ENCODE data around the gene LAMA1. TPM values are rescaled to one million over a fixed set of nuclear protein-coding genes. Genes with fewer than 3 reads are reported as not detected.

LAMA1 gene
- total and polyA plus RNA-seq, 10 of the 15 experiments (the other 5 are each of a cell fraction or from before 2014, with no cell fraction given), result under 0.01 to 1.9 (median 0.06) TPM; not detected in 6

GRCh38 chr18:6975084-6975483 is 142.5 kb downstream of the LAMA1 start (continued):
- TF ChIP-seq GATAD2B (conservative IDR thresholded peaks at IDR 0.05; ENCODE audit: low read depth) (no peak), SPI1 (IDR thresholded peaks at IDR 0.05; ENCODE audit: borderline replicate concordance, insufficient read depth, low read depth, low read length) (no peak)
- TF ChIP-seq, protein P1, sequence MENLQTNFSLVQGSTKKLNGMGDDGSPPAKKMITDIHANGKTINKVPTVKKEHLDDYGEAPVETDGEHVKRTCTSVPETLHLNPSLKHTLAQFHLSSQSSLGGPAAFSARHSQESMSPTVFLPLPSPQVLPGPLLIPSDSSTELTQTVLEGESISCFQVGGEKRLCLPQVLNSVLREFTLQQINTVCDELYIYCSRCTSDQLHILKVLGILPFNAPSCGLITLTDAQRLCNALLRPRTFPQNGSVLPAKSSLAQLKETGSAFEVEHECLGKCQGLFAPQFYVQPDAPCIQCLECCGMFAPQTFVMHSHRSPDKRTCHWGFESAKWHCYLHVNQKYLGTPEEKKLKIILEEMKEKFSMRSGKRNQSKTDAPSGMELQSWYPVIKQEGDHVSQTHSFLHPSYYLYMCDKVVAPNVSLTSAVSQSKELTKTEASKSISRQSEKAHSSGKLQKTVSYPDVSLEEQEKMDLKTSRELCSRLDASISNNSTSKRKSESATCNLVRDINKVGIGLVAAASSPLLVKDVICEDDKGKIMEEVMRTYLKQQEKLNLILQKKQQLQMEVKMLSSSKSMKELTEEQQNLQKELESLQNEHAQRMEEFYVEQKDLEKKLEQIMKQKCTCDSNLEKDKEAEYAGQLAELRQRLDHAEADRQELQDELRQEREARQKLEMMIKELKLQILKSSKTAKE (IDR thresholded peaks at IDR 0.05; ENCODE audit: low read depth, poor library complexity, severe bottlenecking), result no peak
- TF ChIP-seq, protein P2, sequence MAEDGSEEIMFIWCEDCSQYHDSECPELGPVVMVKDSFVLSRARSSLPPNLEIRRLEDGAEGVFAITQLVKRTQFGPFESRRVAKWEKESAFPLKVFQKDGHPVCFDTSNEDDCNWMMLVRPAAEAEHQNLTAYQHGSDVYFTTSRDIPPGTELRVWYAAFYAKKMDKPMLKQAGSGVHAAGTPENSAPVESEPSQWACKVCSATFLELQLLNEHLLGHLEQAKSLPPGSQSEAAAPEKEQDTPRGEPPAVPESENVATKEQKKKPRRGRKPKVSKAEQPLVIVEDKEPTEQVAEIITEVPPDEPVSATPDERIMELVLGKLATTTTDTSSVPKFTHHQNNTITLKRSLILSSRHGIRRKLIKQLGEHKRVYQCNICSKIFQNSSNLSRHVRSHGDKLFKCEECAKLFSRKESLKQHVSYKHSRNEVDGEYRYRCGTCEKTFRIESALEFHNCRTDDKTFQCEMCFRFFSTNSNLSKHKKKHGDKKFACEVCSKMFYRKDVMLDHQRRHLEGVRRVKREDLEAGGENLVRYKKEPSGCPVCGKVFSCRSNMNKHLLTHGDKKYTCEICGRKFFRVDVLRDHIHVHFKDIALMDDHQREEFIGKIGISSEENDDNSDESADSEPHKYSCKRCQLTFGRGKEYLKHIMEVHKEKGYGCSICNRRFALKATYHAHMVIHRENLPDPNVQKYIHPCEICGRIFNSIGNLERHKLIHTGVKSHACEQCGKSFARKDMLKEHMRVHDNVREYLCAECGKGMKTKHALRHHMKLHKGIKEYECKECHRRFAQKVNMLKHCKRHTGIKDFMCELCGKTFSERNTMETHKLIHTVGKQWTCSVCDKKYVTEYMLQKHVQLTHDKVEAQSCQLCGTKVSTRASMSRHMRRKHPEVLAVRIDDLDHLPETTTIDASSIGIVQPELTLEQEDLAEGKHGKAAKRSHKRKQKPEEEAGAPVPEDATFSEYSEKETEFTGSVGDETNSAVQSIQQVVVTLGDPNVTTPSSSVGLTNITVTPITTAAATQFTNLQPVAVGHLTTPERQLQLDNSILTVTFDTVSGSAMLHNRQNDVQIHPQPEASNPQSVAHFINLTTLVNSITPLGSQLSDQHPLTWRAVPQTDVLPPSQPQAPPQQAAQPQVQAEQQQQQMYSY (CRISPR knock-in tag; IDR thresholded peaks at IDR 0.05), result no peak

GRCh38 chr18:6971823-6972478 is 145.6 kb downstream of the LAMA1 start:
- ChIA-PET RAD21 (ENCODE audit: unreplicated experiment) (no interaction called here), POLR2A (no interaction called here), SMC1A (ENCODE audit: uncharacterized antibody, unreplicated experiment) (no interaction called here), CTCF (no interaction called here)
- no peaks in the 10 kb centered on the region for H3K4me1 ChIP-seq (ENCODE audit: control insufficient read depth, insufficient read depth, low read length)
- H3K4me2 ChIP-seq (ENCODE audit: control insufficient read depth, insufficient read depth), result no peak overlapping the region
- no peak overlapping the region for H3K9ac ChIP-seq (ENCODE audit: control insufficient read depth, insufficient read depth, low read length)
- H3K4me3 ChIP-seq, result no peak overlapping the region
- FAIRE-seq, result no peak
- in situ Hi-C loops (cut with MboI) (no loop called here), intact Hi-C loops (cut with micrococcal nuclease; ENCODE audit: unreplicated experiment) (no loop called here)
- no peaks in the 10 kb centered on the region for H3K9me3 ChIP-seq (replicated peaks; ENCODE audit: control insufficient read depth, insufficient read depth, low read length)
- H2AFZ ChIP-seq (ENCODE audit: control insufficient read depth, low read depth, low read length), result no peak overlapping the region
- no peak overlapping the region for H3K27ac ChIP-seq (ENCODE audit: control insufficient read depth, insufficient read depth)
- H3K36me3 ChIP-seq (ENCODE audit: control insufficient read depth in 2 of 2, insufficient read depth in 2 of 2, low read length in 1 of 2), result no peaks in the 10 kb centered on the region
- no peaks in the 10 kb centered on the region for H4K20me1 ChIP-seq (ENCODE audit: control insufficient read depth, insufficient read depth)
- DNase-seq (ENCODE audit: low read depth, low spot score), result no peak
- H3K79me2 ChIP-seq (ENCODE audit: control insufficient read depth, insufficient read depth, low read length), result no peaks in the 10 kb centered on the region
- 42% methylated on average over 7 of the region's 7 CpGs for WGBS (ENCODE audit: insufficient coverage, insufficient replicate concordance, low lambda C conversion rate, missing lambda C conversion rate)
- no TSS peak for BruUV-seq (replicated peaks)
- no peaks in the 10 kb centered on the region for H3K27me3 ChIP-seq (replicated peaks in 1 of 2; ENCODE audit: control insufficient read depth in 2 of 2, insufficient read depth in 2 of 2, low read length in 1 of 2)
- no peak for ATAC-seq
- TF ChIP-seq JUND (IDR thresholded peaks at IDR 0.05; ENCODE audit: low read depth, low read length) (no peak), RELB (IDR thresholded peaks at IDR 0.05; ENCODE audit: low read depth) (no peak), ELK1 (IDR thresholded peaks at IDR 0.05; ENCODE audit: low read depth, low read length) (no peak), SREBF1 (IDR thresholded peaks at IDR 0.05; ENCODE audit: low read length) (no peak), USF2 (IDR thresholded peaks at IDR 0.05; ENCODE audit: borderline replicate concordance, low read depth, low read length) (no peak), ZSCAN29 (IDR thresholded peaks at IDR 0.05) (no peak), MTA3 (IDR thresholded peaks at IDR 0.05; ENCODE audit: borderline replicate concordance, low read length) (no peak)

All from GM12878 (cell line).